Neural cell (in vitro differentiated cells): ENCODE measurements around the gene EGFL8. TPM values are rescaled to one million over a fixed set of nuclear protein-coding genes. Genes with fewer than 3 reads are reported as not detected.

Source experiments
- H2AFZ ChIP-seq: fragments of 200-600, 300-800 bp; sonication (generic), shearing (Covaris generic); 2 replicates; pipeline ENCODE4 v1.6.0; 2014; ENCODE audit warnings: low read depth, mild to moderate bottlenecking, antibody characterized with exemption, low read length, moderate library complexity
- H3F3A ChIP-seq: fragments of 200-600 bp; shearing (Covaris generic); 2 replicates; pipeline ENCODE4 v1.6.1; 2016; ENCODE audit warnings: mild to moderate bottlenecking, moderate library complexity, mixed read lengths, antibody characterized with exemption, low read length; ENCODE audit not compliant: insufficient read depth, poor library complexity, severe bottlenecking
- H3K27ac ChIP-seq: fragments of 200-600, 300-800 bp; sonication (generic), shearing (Covaris generic); 2 replicates; pipeline ENCODE4 v1.5.1; 2014; ENCODE audit warnings: mild to moderate bottlenecking, low read length, moderate library complexity
- H3K27me3 ChIP-seq: fragments of 300-800, 200-600 bp; sonication (generic), shearing (Covaris generic); 2 replicates; pipeline ENCODE4 v1.6.0; 2014; ENCODE audit warnings: mild to moderate bottlenecking, low read depth, low read length, moderate library complexity; ENCODE audit not compliant: insufficient read depth
- H3K36me3 ChIP-seq: fragments of 300-800, 200-600 bp; sonication (generic), shearing (Covaris generic); 2 replicates; pipeline ENCODE4 v1.5.1; 2014; ENCODE audit warnings: mild to moderate bottlenecking, antibody characterized with exemption, low read length, moderate library complexity; ENCODE audit not compliant: insufficient read depth
- H3K4me2 ChIP-seq: fragments of 300-800, 200-600 bp; sonication (generic), shearing (Covaris generic); 2 replicates; pipeline ENCODE4 v1.6.0; 2014; ENCODE audit warnings: mild to moderate bottlenecking, low read length
- H3K4me3 ChIP-seq: fragments of 300-800, 200-600 bp; sonication (generic), shearing (Covaris generic); 2 replicates; pipeline ENCODE4 v1.5.1; 2014; ENCODE audit warnings: mild to moderate bottlenecking, low read length, moderate library complexity
- H3K79me2 ChIP-seq: fragments of 200-600 bp; shearing (Covaris generic); replicated peaks from 2 replicates; pipeline ENCODE4 v1.6.0; 2014; ENCODE audit warnings: mild to moderate bottlenecking, low read length, moderate library complexity; ENCODE audit not compliant: insufficient read depth
- H3K9ac ChIP-seq: fragments of 300-800, 200-600 bp; sonication (generic), shearing (Covaris generic); 2 replicates; pipeline ENCODE4 v1.6.1; 2016; ENCODE audit warnings: mild to moderate bottlenecking, low read length, mixed read lengths
- H3K9me2 ChIP-seq: fragments of 200-600 bp; shearing (Covaris generic); 2 replicates; pipeline ENCODE4 v1.6.1; 2016; ENCODE audit warnings: mild to moderate bottlenecking, low read length, mixed read lengths; ENCODE audit not compliant: insufficient read depth
- H3K9me3 ChIP-seq: fragments of 200-600, 300-800 bp; sonication (generic), shearing (Covaris generic); 2 replicates; pipeline ENCODE4 v1.6.1; 2016; ENCODE audit warnings: mild to moderate bottlenecking, mixed run types, low read length, moderate library complexity, mixed read lengths
- H4K20me1 ChIP-seq: fragments of 200-600 bp; shearing (Covaris generic); 2 replicates; pipeline ENCODE4 v1.6.1; 2016; ENCODE audit warnings: mild to moderate bottlenecking, mixed run types; ENCODE audit not compliant: insufficient read depth
- EP300 ChIP-seq: fragments of 450-650 bp; conservative IDR thresholded peaks from 2 replicates; pipeline ENCODE4 v1.6.1; 2014; ENCODE audit warnings: antibody characterized with exemption, mild to moderate bottlenecking, moderate library complexity; ENCODE audit not compliant: poor library complexity, severe bottlenecking
- EZH2 ChIP-seq: fragments of 200-600, 300-800 bp; shearing (Covaris generic), sonication (generic); IDR thresholded peaks from 2 replicates; pipeline ENCODE4 v1.6.1; 2014; ENCODE audit warnings: antibody characterized with exemption, low read length, borderline replicate concordance, mild to moderate bottlenecking; ENCODE audit not compliant: insufficient read depth, poor library complexity, severe bottlenecking
- MXI1 ChIP-seq: fragments of 450-650 bp; conservative IDR thresholded peaks from 2 replicates; pipeline ENCODE4 v1.6.1; 2014; ENCODE audit warnings: antibody characterized with exemption, mild to moderate bottlenecking; ENCODE audit not compliant: poor library complexity, severe bottlenecking
- POLR2AphosphoS5 ChIP-seq: IDR thresholded peaks from 2 replicates; pipeline ENCODE4 v1.6.1; 2012
- RAD21 ChIP-seq: fragments of 450-650 bp; conservative IDR thresholded peaks from 2 replicates; pipeline ENCODE4 v1.6.1; 2014; ENCODE audit warnings: antibody characterized with exemption, mild to moderate bottlenecking, moderate library complexity
- SMC3 ChIP-seq: fragments of 450-650 bp; conservative IDR thresholded peaks from 2 replicates; pipeline ENCODE4 v1.6.1; 2014; ENCODE audit warnings: antibody characterized with exemption, mild to moderate bottlenecking, moderate library complexity; ENCODE audit not compliant: poor library complexity
- TAF1 ChIP-seq: IDR thresholded peaks from 2 replicates; pipeline ENCODE4 v1.6.1; 2012; ENCODE audit warnings: low read depth
- polyA plus RNA-seq: library from polyadenylated mRNA; depleted of rRNA; stranded (reverse); fragments of >200 nt; gene quantifications from 2 replicates; pipeline ENCODE4 v1.2.3, GENCODE V29; 2014
- TF ChIP-seq, protein P1 (sequence below): IDR thresholded peaks from 2 replicates; pipeline ENCODE4 v1.6.1; 2012; ENCODE audit warnings: borderline replicate concordance
- TF ChIP-seq, protein P2 (sequence below): fragments of 450-650 bp; IDR thresholded peaks from 2 replicates; pipeline ENCODE4 v1.5.1; 2014; ENCODE audit warnings: antibody characterized with exemption, mild to moderate bottlenecking, moderate library complexity; ENCODE audit not compliant: poor library complexity, severe bottlenecking

The EGFL8 gene
- polyA plus RNA-seq, 1 donor from 2014 or later, result 22.4 TPM

DNA sequence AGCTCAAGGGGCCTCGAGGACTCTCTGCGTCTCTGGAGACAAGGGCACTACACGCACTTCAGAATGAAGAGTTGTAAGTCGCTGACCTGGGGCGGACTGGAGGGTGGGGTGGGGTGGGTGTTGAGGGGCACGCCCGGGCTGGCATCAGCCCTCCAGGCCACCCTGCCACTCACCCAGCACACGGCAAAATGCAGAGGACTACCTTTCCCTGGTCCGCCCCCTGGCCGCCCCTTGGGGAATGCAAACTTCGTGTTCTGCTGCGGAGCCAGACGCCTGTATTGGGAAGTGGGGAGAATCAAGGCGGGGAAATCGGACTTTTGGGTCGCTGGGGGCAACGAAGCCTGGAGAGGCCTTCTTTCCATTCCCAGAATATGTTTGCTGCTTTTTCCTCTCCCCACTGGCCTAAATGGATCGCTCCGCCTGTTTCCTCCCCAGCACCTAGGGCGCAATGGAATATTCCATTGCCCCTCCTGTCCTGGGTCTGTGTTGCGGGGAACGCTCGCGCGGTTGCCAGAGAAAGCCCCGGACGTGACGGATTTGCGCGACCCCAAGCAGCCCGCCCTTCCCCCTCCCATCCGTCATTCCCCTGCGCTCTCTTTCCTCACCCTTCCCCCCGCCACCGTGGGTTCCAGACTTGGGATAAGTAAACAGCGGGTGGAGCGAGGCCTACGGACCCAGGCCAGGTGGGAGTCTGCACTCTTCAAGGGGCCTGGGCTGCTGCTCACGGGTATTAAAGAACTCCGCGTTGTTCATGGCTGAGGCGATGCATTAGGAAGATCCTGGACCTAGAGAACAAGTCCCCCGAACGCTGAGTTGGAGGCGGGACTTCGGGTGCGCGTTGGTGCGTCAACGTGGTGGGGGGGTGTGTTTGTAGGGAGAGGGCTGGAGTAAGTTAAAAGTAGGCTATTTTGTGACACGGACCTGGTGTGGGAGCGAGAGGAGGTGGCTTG is 10.6 kb upstream of the EGFL8 start, which contains the start of gene PPT2:
TSS of gene PPT2 (plus strand) at position 578 of the 950 bp plus-strand sequence. CDS start 454 bp downstream, outside the sequence.
- Histone ChIP-seq H3K9me3 (no peaks in the 10 kb centered on the region), H3K27me3 (peaks cover 36% of the 10 kb centered on the region), H2AFZ (peak within 1 kb of the TSS; percentile 75), H3K9ac (peak within 1 kb of the TSS; percentile 86), H3K27ac (peak within 1 kb of the TSS; percentile 93), H3K36me3 (no peaks in the 10 kb centered on the region), H3F3A (no peaks in the 10 kb centered on the region), H4K20me1 (no peaks in the 10 kb centered on the region), H3K9me2 (no peaks in the 10 kb centered on the region), H3K79me2 (peaks cover 9% of the 10 kb centered on the region), H3K4me2 (peak within 1 kb of the TSS; percentile 88), H3K4me3 (peak within 1 kb of the TSS; percentile 79)
- TF ChIP-seq, protein P1, sequence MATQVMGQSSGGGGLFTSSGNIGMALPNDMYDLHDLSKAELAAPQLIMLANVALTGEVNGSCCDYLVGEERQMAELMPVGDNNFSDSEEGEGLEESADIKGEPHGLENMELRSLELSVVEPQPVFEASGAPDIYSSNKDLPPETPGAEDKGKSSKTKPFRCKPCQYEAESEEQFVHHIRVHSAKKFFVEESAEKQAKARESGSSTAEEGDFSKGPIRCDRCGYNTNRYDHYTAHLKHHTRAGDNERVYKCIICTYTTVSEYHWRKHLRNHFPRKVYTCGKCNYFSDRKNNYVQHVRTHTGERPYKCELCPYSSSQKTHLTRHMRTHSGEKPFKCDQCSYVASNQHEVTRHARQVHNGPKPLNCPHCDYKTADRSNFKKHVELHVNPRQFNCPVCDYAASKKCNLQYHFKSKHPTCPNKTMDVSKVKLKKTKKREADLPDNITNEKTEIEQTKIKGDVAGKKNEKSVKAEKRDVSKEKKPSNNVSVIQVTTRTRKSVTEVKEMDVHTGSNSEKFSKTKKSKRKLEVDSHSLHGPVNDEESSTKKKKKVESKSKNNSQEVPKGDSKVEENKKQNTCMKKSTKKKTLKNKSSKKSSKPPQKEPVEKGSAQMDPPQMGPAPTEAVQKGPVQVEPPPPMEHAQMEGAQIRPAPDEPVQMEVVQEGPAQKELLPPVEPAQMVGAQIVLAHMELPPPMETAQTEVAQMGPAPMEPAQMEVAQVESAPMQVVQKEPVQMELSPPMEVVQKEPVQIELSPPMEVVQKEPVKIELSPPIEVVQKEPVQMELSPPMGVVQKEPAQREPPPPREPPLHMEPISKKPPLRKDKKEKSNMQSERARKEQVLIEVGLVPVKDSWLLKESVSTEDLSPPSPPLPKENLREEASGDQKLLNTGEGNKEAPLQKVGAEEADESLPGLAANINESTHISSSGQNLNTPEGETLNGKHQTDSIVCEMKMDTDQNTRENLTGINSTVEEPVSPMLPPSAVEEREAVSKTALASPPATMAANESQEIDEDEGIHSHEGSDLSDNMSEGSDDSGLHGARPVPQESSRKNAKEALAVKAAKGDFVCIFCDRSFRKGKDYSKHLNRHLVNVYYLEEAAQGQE, result peak; percentile 86
- peak; percentile 89 for TF ChIP-seq POLR2AphosphoS5
- TF ChIP-seq EP300, result peak; percentile 89
- peak; percentile 94 for TF ChIP-seq MXI1
- no peak for TF ChIP-seq TAF1
- TF ChIP-seq, protein P2, sequence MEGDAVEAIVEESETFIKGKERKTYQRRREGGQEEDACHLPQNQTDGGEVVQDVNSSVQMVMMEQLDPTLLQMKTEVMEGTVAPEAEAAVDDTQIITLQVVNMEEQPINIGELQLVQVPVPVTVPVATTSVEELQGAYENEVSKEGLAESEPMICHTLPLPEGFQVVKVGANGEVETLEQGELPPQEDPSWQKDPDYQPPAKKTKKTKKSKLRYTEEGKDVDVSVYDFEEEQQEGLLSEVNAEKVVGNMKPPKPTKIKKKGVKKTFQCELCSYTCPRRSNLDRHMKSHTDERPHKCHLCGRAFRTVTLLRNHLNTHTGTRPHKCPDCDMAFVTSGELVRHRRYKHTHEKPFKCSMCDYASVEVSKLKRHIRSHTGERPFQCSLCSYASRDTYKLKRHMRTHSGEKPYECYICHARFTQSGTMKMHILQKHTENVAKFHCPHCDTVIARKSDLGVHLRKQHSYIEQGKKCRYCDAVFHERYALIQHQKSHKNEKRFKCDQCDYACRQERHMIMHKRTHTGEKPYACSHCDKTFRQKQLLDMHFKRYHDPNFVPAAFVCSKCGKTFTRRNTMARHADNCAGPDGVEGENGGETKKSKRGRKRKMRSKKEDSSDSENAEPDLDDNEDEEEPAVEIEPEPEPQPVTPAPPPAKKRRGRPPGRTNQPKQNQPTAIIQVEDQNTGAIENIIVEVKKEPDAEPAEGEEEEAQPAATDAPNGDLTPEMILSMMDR, result peak; percentile 42
- no peak for TF ChIP-seq SMC3
- TF ChIP-seq RAD21, result peak; percentile 30

DNA sequence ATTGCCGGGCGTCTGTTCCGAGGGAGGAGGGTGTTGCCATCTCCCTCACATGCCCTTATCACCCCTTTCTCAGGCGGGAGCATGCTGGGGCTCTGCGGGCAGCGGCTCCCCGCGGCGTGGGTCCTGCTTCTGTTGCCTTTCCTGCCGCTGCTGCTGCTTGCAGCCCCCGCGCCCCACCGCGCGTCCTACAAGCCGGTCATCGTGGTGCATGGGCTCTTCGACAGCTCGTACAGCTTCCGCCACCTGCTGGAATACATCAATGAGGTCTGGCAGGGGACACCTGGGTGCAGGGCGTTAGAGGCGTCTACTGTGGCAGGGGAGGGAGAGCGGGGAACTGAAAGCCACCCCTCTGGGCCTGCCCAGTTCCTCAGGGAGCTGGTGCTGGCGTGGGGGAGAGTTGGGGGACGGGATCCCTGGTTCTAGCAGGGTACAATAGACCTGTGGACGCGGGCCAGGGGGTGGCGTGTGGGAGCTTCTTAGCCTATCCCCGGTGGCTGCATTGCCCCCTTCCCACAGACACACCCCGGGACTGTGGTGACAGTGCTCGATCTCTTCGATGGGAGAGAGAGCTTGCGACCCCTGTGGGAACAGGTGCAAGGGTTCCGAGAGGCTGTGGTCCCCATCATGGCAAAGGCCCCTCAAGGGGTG is 9.8 kb upstream of the EGFL8 start:
- Histone ChIP-seq H3K4me3 (peak overlapping the region; percentile 79), H3F3A (no peaks in the 10 kb centered on the region), H3K36me3 (no peaks in the 10 kb centered on the region), H3K79me2 (peaks cover 9% of the 10 kb centered on the region), H4K20me1 (no peaks in the 10 kb centered on the region), H3K9me2 (no peaks in the 10 kb centered on the region), H3K27me3 (peaks cover 28% of the 10 kb centered on the region), H3K9me3 (no peaks in the 10 kb centered on the region), H3K9ac (peak overlapping the region; percentile 86), H3K4me2 (peak overlapping the region; percentile 82), H3K27ac (peak overlapping the region; percentile 93), H2AFZ (peak overlapping the region; percentile 75)
- TF ChIP-seq, protein P2, result peak; percentile 79
- TF ChIP-seq MXI1 (peak; percentile 61), EP300 (no peak), RAD21 (peak; percentile 75), TAF1 (no peak), POLR2AphosphoS5 (no peak), EZH2 (no peak), SMC3 (peak; percentile 85)
- TF ChIP-seq, protein P1, result no peak
